ENCODE results near the gene KATNIP. TPM values are rescaled to one million over a fixed set of nuclear protein-coding genes. Genes with fewer than 3 reads are reported as not detected.

The KATNIP gene
- total RNA-seq, 1 donor from 2014 or later = 23.8 TPM

- intact Hi-C loops (cut with DNase I) = no loop called here
- DNase-seq (no peak), ATAC-seq (no peak)
- no peak overlapping the region for H3K27ac ChIP-seq
- TF ChIP-seq CTCF (IDR thresholded peaks at IDR 0.05) = no peak
- H3K27me3 ChIP-seq = no peaks in the 10 kb centered on the region
- no peak overlapping the region for H3K4me3 ChIP-seq
- H3K9me3 ChIP-seq = no peaks in the 10 kb centered on the region
- H3K36me3 ChIP-seq = no peaks in the 10 kb centered on the region
- no peaks in the 10 kb centered on the region for H3K4me1 ChIP-seq
These were observed 33.7 kb downstream of the KATNIP start for GRCh38 chr16:27583634-27584033.

- no peaks in the 10 kb centered on the region for H3K9me3 ChIP-seq
- ATAC-seq (no peak), DNase-seq (no peak)
- H3K27ac ChIP-seq = no peak overlapping the region
- TF ChIP-seq CTCF (IDR thresholded peaks at IDR 0.05) = no peak
- intact Hi-C loops (cut with DNase I) = no loop called here
- H3K27me3 ChIP-seq = no peaks in the 10 kb centered on the region
- H3K4me1 ChIP-seq = no peaks in the 10 kb centered on the region
- H3K36me3 ChIP-seq = no peaks in the 10 kb centered on the region
- H3K4me3 ChIP-seq = no peak overlapping the region
These were observed 35.3 kb downstream of the KATNIP start for GRCh38 chr16:27585200-27585599.

DNA sequence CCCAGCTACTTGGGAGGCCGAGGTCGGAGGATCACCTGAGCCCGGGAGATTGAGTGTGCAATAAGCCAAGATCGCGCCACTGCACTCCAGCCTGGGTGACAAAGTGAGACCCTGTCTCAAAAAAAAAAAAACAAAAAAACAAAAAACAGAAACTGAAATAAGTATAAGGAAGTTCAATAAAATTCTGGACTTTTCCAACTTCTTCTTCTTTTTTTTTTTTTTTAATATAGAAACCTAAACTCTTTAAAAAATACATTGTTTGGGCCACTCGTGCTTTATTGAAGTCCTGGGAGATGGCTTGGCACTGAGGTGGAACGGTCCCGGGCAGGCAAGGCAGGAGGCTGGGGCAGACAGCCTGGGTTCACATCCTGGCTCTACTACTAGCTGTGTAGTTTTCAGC, 36.8 kb downstream of the KATNIP start:
- H3K27me3 ChIP-seq = no peaks in the 10 kb centered on the region
- no peak overlapping the region for H3K27ac ChIP-seq
- no peaks in the 10 kb centered on the region for H3K9me3 ChIP-seq
- ATAC-seq = no peak
- no peak overlapping the region for H3K4me3 ChIP-seq
- TF ChIP-seq CTCF (IDR thresholded peaks at IDR 0.05) = no peak
- no peaks in the 10 kb centered on the region for H3K4me1 ChIP-seq
- no peak for DNase-seq
- intact Hi-C loops (cut with DNase I) = no loop called here
- H3K36me3 ChIP-seq = no peaks in the 10 kb centered on the region

DNA sequence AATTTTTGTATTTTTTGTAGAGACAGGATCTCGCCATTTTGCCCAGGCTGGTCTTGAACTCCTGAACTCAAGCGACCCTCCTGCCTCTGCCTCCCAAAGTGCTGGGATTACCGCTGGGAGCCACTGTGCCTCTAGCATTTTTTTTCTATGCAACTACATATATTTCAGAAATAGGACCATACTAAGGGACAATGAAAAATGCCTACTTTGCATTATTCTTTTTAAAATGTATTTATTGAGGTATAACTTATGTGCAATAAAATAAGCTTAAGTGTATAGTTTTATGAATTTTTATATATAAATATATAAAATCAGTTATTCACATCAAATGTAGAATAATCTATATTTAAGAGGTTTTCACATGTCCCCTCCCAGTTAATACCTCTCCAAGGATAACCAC, 38.1 kb downstream of the KATNIP start:
- Histone ChIP-seq H3K27me3 (no peaks in the 10 kb centered on the region), H3K4me1 (no peaks in the 10 kb centered on the region), H3K36me3 (no peaks in the 10 kb centered on the region), H3K4me3 (no peak overlapping the region), H3K9me3 (no peaks in the 10 kb centered on the region), H3K27ac (no peak overlapping the region)
- intact Hi-C loops (cut with DNase I) = no loop called here
- no peak for ATAC-seq
- DNase-seq = no peak
- TF ChIP-seq CTCF (IDR thresholded peaks at IDR 0.05) = no peak

DNA sequence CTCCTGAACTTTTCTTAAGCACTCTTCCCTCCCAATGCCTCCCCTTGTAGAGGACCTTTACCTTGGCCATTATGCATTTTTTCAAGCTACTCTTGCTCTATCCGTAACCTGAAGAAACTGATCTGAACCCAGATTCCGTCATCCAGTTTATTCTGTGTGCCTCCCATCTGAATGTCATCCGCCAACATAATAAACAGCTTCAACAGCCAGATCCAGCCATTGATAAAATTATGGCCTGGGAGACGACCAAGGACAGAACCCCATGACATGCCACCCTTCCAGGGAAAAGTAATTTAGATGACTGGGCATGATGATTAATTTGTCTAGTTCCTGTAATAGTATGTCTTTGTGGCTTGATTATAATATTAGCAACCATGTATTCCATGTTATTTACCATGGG, 41.9 kb downstream of the KATNIP start:
- no peak for DNase-seq
- no peak for ATAC-seq
- no peaks in the 10 kb centered on the region for H3K9me3 ChIP-seq

More for the DNA sequence above, 41.9 kb downstream of the KATNIP start:
- Histone ChIP-seq H3K4me3 (no peak overlapping the region), H3K36me3 (no peaks in the 10 kb centered on the region), H3K27me3 (no peaks in the 10 kb centered on the region), H3K27ac (no peak overlapping the region), H3K4me1 (no peaks in the 10 kb centered on the region)
- intact Hi-C loops (cut with DNase I) = no loop called here
- no peak for TF ChIP-seq CTCF (IDR thresholded peaks at IDR 0.05)

Measured in upper lobe of right lung (tissue), 1 donor.